CD4-positive, alpha-beta T cell treated with Interleukin-6 for 4 hours (primary cell): ENCODE results near the gene RMRP.

Experiments
- DNase-seq: peaks from one replicate; pipeline ENCODE4 v3.0.0-alpha.2; 2020; ENCODE audit warnings: mixed read lengths

RMRP gene

DNA sequence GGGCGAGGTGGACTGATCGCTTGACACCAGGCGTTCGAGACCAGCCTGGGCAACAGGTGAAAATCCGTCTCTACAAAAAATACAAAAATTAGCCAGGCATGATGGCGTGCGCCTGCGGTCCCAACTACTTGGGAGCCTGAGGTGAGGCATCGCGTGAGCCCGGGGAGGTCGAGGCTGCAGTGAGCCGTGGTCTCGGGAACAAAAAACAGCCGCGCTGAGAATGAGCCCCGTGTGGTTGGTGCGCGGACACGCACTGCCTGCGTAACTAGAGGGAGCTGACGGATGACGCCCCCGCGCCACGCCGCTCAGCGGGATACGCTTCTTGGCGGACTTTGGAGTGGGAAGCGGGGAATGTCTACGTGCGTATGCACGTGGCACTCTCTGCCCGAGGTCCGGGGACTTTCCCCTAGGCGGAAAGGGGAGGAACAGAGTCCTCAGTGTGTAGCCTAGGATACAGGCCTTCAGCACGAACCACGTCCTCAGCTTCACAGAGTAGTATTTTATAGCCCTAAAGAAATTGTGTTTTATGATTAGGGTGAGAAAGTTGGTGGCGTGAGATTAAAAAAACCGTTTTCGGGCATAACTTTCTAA lies at the start of gene RMRP:
RMRP (minus strand) TSS at position 474 of the 591 bp plus-strand sequence.
- DNase-seq, result peak; percentile 86

DNA sequence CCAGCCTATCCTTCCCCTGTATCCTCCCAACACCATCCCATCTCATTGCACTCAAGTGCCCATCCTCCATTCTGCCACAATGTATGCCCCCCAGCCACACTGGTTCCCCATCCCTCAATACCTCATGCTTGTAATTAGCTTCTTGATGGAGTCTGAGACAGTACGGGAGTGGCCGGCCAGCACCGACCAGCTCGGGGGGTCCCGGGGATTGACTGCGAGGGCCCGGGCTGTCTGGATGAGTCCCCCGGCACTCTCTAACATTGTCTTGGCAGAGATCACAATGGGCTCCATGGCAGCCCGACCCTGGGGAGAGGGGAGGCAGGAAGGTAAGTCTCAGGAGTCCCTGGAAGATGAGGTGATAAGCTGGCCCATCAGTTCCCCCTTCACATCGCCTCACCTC lies 49.1 kb upstream of the RMRP start:
- DNase-seq, result no peak

DNA sequence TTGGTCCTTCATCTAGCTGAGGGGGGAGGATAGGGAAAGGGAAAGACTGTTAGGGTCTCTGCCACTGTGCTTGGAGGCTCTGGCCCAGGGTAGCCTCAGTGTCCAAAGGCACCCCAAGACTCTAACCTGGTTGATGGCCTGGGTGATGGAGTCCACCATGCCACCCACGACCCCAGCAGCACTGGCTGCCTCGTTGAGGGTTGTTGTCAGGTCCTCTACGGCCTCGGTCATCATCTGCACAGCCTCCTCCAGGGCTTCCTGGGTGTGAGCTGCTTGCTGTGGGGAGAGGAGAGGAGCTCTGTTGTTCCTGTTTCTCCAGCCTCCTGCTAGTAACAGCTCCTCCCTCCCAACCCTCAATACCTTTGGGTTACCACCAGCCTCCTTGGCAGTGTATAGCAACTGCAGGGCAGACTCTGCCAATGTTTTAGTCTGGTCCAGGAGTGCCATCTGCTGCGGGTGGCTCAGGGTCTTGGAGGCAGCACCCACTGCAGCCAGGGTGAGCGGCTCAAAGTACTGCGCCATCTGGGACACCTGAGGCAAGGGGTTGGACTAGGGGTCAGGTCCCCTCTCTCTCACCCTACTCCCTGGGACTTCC lies 48.1 kb upstream of the RMRP start:
- no peak for DNase-seq

DNA sequence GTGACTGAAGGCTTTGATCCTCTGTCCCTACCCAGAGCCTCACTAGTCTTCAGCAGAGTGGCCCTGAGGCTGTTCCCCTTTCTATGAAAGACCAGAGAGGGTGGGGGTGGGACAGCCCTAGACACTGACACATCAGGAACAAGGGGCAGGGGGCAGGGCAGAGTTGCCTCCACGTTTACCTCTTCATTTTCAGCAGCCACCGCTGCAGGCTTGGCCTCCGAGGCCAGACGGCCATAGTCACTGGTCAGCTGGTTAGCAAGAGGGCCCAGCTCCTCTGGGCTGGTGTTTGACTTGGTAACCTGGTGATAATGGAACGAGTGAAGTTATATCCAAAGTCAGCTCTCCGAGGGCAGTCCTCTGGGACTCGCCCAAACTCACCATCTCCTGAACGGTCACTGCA lies 47.6 kb upstream of the RMRP start:
- no peak for DNase-seq

DNA sequence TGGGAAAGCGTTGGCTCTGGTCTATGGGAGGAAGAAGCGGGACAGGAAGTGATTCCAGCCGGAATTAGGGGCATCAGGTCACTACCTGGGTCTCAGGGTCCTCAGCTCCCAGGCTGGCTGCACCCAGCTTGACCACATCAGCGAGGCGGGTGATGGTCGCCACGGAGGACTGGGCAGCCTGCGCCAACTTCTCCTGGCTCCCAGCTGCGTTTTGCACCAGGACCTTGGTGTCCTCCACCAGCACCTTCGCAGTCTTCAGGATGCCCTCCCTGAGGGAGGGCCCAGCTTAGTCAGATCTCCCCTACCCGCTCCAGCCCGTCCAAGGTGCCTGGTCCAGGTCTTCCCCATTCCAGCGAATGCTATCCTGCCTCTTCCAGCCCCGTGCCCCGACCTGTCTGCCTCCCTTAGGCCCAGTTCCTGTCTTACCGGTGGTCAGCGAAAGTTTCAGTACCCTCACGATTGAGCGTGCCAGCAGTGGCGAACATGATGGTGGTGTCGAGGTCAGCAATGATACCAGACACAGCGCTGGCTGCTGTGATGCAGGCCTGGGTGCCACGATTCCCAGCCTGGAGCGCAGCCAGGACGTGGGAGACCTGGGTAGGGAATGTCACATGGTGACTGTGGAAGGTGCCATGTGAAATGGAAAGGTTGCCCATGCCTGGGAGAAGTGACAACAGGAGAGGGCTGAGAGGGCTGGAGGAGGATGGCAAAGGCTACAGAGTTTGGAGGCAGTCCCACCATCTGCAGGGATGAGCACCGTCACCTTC lies 46.3 kb upstream of the RMRP start:
- DNase-seq, result no peak

DNA sequence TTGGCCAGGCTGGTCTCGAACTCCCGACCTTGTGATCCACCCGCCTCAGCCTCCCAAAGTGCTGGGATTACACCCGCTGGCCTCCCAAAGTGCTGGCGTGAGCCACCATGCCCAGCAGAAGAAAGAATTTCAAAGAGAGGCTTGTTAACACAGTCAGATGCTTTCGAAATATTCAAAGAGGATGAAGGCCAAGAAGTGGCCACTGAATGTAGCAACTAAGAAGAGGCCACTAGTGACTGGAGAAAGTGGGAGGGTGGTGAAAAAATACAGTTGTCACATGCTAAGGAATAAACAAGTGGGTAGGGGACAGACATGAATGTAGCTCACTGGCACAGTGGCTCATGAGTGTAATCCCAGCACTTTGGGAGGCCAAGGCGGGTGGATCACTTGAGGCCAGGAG lies 44.9 kb upstream of the RMRP start:
- DNase-seq, result no peak

DNA sequence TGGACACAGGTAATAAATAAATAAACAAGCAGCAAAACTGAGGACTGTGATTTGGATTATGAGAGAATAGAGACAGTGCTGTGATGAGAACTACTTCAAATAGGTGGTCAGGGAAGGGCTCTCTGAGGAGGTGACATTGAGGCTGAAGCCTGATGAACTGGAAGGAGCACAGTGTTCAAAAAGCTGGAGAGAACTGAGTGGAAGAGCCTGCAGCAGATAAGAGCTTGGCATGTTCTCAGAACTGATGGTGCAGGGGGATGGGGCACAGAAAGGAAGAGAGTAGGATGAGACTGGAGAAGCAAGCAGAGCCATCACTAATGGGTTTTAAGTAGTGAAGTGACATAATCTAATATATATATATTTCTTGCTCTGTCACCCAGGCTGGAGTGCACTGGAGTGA lies 43.1 kb upstream of the RMRP start:
- DNase-seq, result no peak

DNA sequence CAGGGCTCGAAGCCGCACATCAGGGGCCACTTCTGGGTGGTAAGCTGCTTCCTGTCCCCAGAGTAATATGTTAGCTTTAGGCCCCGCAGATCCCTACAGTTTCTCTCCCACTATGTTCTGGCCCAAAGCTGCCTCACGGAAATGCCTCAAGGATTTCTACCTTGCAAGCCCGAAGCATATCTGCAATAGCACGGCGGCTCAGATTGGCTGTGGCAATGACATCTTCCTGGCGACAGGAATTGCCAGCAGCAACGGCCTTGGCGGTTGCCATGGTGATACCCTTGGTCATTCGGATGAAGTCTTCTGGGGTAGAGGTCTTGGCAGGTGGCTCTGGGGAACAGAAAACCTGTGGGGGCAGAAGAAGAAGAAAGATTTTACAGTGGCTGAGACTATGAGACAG lies 42.2 kb upstream of the RMRP start:
- DNase-seq, result no peak

DNA sequence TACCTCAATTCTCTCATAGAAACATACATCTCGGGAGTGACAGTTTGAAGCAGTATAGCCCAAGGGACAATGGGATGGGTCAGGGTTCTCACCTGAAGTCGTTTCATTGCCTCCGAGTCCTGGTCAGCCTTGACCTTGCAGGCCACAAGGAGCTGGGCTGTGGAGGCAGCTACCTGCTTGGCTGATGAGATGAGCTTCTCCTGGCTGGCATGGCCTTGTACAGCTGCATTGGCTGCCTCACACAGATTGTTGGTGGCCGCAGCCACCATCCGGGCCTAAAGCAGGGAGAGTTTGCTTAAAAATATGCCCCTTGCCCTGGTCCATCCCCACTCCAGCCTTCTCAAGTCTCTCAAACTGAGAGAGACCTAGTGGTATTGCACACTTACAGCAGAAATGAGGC lies 40.4 kb upstream of the RMRP start:
- no peak for DNase-seq

DNA sequence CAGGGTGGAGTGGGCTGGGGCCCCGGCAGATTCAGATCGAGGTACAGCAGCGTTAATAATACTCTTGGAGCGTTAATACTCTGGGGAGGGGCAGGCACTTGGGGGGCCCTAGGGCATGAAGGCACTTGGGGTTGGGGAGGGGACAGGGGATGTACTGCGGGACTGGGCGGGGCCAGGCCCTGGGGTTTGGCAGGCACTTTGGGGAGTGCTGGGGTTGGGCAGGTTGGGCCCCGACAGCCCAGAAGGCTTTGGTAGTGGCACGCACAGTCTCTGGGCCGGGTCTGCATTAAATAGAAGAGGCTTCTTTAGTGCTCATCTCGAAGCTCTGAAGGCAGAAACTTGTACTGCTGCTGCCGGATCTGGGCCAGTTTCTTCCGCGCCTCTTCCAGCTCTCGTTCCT lies 39.7 kb upstream of the RMRP start:
- DNase-seq, result no peak

DNA sequence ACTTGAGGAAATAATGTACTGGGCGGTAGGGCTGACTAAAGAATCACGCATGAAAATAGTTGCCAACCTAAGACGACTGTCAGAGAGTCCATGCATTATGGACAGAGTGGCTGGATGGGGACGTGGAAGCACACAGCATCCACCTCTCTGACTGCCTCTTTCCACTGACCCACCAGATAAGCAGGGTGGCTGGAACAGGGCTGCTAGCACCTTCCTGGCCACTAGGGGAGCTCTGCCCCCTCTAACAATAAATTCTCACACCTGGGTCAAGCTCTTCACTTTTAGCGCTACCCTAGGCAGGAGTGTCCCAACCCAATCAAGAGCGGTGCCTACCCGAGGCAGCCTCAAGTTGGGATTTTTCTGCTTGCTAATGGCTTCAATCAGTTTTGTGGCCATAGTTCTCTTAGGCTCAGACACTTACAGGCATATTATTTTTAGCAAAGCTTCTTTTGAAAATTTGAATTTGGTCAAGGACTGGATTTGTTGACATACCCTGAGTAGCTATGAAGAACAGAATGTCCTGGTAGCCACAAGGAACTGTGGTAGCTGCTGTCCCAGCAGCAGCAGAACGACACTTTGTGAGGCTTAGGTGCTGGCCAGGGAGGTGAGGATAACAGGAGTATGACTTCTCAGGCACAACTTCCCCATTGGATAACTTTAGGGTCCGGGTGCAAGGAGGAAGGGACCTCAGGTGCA lies 38.8 kb upstream of the RMRP start:
- peak; percentile 69 for DNase-seq

DNA sequence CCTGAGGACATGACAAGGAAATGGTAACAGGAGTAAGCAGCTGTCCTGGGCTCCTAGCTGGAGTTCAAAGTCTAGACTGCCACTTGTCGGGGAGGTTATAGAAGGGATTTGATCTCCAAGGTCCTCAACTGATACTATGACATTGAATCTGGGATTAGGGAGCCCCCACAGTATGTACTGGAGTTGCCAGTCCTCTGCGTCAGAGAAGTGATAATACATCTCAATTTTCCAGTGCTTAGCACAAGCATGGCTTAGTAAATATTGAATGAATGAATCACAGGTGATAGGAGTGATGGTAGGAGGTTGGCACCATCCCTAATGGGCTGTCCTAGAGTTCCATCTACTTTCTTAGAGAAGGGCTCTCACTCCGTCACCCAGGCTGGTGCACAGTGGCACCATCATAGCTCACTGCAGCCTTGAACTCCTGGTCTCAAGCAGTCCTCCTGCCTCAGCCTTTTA lies 38.2 kb upstream of the RMRP start:
- no peak for DNase-seq

DNA sequence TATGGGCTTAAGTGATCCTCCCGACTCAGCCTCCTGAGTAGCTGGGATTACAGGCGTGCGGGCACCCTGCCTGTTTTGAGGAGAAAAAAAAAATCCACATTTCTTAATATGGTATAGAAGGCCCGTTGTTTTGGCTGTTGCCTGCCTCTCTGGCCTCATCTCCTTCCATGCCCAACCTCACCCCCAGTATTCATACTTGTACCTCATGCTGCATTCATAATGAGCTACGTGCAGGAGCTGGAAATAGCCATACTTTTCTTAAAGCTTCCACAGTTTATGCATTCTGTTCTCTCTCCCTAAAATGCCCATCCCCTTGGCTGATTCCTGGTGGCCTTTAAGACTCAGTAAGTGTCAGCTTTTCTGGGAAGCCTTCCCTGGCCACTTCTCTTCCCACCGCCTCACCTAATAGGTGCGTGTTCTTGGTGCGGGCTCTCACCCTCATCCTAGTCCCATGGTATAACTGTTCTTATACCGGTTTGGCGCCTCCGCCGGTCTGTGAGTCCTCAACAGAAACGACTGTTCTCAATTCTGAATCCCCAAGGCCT lies 34.0 kb upstream of the RMRP start:
- DNase-seq, result no peak

DNA sequence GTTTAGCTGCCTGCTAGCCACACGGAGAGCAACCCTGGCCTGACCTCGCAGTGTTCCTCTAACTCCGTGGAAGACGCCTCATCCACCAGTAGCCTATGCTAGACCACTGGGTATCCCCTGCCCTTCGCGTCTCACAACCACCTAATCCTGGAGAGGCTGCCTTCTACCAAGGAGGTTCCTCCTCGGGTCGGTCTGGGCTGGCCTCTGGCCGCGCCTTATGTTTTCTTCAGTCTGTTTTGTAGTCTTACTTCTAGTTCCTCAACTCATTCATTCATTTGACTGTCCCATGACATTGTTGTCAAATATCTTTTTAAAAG lies 33.5 kb upstream of the RMRP start:
- DNase-seq, result no peak

DNA sequence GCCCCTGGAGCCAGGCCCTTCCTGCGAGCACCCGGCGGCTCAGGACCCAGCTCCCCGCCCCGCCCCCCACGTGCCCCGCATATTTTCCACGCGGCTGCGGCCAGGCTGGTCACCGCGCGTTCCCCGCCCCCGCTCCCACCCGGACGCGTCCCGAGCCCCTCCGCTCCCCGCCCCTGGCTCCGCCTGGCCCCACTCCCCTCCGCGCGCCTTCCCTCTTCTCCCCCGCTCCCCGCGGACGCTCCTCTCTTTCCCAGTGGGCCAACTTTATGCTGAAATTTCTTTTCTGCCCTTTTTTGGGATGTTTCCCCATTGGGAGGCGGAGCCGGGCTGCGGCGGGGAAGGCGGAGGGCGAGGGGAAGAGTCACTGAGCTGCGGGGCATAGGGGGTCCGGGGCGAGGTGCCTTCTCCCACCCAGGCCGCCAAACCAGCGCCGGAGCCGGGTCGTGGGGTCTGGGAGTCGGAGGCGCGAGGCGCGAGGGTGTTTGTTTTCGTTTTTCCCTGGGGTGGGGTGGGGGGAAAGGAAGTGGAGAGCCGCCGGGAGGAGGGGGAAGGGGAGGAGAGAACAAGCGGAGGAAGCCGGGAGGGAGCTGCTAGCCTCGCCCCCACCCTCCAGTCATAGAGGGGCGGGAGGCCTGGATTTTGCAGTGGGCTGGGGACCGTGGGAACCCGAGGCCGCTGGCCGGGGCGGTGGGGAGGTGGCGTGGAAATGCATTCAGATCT lies 33.0 kb upstream of the RMRP start:
- peak; percentile 63 for DNase-seq

DNA sequence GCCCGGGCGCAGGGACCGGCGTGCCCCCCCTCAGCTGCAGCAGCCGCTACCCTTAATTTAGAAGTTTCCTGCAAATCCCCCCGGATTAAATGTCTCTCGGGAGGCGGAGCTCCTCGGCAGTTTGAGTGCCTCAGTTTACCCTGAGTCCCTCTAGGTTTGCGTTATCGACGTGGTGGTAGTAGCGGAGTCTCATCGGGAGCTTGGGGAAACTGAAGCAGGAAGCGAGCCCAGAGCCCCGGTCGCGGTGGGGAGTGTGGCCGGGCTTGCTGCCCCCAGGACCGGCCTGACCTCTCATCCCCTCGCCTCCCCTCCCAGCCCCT lies 32.4 kb upstream of the RMRP start:
- DNase-seq, result no peak

DNA sequence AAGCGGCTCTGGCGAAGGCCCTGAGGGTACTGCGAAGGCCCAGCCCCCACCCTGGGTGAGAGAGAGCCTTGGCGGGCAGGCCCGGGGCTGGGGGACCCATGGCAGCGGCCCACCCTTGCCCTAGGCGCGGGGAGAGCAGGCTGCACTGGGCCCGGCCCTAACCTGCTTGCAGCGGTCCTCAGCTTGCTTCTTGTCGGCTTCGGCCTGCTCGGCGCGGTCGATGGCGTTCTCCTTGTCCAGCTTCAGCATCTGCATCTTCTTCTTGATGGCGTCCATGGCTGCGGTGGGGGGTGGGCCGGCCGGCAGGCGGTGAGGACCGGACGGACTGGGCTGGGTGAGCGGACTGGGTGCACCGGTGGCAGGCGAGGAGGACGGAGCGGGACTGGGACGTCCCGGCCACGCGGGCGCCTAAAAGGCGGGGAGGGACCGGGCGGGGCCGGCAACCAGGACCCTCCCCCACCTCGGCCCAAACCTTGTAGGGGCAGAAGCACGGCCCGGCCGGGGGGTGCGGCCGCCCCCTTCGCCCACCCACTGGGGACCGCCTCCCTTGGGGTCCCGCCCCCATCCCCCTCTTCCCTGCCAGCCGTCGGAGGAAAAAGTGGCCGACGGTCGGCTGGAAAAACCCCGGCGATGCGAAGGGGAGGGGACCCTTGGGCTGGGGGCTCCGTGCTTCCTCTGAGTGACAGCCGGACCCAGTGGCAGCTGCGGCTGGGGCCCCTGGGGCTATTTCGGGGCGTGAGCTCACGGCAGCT lies 31.9 kb upstream of the RMRP start, which contains the start of gene TPM2:
TPM2 (minus strand) TSS at position 384 of the 752 bp plus-strand sequence; CDS start at position 276, 108 bp downstream.
- DNase-seq, result no peak

DNA sequence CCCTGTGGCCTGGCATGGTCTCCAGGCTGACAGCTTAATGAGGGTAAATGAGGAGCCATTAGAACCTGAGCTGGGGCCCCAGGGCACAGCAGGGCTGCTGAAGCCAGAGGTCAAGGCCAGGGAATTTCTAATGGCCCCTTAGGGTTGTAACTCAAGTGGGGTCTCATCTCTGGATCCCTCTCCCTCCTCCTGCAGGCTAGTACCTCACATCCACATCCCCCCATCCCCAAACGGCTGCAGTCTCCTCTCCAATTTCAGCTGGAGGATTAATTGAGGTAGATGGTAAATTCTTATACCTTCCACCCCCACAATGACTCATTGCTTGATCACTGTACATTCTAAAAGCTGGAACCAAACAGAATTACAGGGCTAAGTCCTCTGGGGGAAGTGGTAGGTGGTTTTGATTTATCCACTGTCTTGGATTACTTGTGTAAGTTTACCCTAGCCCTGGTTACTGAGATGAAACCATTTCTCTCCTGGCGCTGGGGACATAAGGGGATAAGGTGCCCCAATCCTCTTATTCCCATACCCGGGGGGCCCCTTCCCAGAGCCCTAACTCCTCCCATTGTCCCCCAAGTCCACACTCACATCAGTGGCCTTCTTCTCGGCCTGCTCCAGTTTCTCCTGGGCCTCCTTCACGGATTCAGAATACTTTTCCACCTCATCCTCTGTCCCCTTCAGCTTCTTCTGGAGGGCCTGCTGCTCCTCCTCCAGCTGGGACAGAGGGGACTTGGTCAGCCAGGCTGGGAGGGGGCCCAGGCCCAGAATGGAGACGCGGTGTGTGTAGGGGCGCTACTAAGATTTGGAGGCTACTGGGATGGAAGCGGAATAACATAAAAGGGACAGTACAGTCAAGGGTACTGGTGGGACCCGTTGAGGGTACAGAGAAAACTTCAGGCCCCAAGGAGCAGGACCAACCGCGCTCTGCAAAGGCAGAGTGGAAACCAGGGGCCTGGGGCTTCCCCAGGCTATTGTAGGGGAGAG lies 31.0 kb upstream of the RMRP start:
- DNase-seq, result no peak

DNA sequence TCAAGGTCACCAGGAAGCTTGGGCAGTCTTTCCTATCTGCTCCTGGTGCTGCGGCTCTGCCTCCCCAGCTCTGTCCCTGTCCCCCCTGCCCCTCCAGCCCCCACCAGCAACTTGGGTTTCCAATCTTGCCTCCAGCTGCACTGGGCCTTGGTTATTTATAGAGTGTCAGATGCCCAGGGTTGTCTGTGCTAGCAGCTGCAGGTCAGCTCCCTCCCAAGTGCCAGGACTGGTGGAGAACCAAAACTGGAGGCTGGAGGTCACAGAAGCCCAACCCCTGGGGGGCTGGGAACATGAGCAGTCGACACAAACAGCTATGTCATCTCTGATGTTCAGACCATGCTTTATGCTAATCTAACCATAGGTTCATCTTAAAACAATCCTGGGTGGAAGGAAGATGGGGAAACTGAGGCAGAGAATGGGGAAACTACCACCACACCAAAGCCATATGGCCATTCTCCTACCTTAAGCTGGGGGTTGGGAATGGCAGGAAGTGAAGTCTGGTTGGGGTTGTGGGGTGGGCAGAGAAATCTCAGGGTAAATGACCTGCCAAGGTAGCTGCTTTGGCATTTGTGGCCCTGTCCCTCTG lies 30.2 kb upstream of the RMRP start:
- DNase-seq, result no peak

DNA sequence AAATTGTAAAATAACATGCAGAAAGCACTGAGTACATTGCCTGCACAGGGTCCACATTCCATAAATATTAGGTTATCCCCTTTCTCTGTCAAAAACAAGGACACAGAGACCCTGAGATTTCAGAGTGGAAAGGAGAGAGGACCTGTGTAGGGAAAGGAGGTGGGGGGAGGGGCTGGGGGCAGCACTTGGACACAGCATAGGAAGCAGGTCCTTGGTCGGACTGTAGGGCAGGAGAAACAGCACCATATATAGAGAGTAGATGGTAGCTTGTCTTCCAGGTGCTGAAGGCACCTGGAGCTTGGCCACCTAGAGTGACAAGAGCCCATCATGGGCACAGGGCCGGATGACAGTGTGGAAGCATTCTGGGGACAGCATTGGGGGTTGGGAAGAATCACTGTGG lies 29.5 kb upstream of the RMRP start:
- no peak for DNase-seq
